Measurements from ENCODE around the gene KIF2C. TPM values are rescaled to one million over a fixed set of nuclear protein-coding genes. Genes with fewer than 3 reads are reported as not detected.

KIF2C gene
- total and polyA plus RNA-seq, 9 of the 15 experiments (the other 6 are each of a cell fraction or from before 2014, with no cell fraction given), result 84.9 to 226 (median 169) TPM

DNA sequence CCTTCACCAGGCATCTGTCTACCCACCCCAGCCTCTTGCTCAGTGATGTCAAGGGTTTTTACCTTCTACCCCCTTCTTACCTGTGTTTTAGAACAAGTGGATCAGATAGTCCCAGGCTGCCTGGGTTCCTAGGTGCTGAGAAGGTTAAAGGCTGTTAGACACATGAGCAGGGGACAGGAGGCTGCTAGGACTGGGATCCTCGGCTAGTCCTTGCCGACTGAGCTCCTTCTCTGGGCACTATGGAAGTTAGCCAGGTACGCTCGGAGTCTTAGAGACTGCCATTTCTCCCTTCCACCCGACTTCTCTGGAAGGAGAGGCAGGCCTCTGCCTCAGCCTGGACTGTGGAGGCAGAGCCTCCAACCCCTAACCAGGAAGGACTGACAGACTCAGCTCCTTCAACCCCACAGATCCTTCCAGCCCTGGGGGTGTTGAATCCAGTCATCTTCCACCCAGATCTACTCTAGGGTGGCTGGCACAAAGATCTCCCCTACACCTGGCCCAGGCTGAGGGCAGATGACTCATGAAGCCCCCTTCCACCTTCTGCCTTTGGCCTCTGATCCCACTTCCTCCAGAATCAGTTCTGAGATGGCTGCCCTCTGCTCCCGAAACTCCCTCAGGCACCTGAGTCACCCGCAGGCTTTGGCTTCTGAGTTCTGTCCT, 67.2 kb downstream of the KIF2C start, which contains the start of gene DYNLT4:
Gene DYNLT4 (minus strand): TSS at position 648 of the 660 bp plus-strand sequence. CDS start 683 bp downstream, outside the sequence.
- WGBS (ENCODE audit: insufficient coverage, low coverage, missing lambda C conversion rate), result 55% methylated on average over 7 of the region's 7 CpGs
- intact Hi-C loops (cut with micrococcal nuclease) (loop anchor here (1.0 to 10.0 kb wide), 3 partner anchors 12 to 205 kb away; partner anchors contain the start of gene UROD), in situ Hi-C loops (cut with MboI) (loop anchor here (10.0 kb wide), 1 partner anchor 688 kb away; the partner anchor contains the start of gene TESK2)
- TSS peak; percentile 83 for BruUV-seq (replicated peaks)
- Histone ChIP-seq H3K27ac (ENCODE audit: extremely low read depth, low read depth, low read length) (peak within 1 kb of the TSS; percentile 100), H3K4me3 (peak within 1 kb of the TSS; percentile 30; the same call in 1 of the 2 replicates), H3K9ac (ENCODE audit: insufficient read depth in 1 of 2, low read depth in 2 of 2, low read length in 2 of 2) (peak within 1 kb of the TSS; percentile 86 to 92), H3K4me2 (ENCODE audit: insufficient read depth, low read length) (peak within 1 kb of the TSS; percentile 80), H3K4me1 (replicated peaks in 1 of 2; ENCODE audit: control insufficient read depth in 2 of 2, insufficient read depth in 2 of 2, low read length in 2 of 2) (peaks cover 62 to 76% of the 10 kb centered on the region in 2 experiments), H3K9me1 (ENCODE audit: control insufficient read depth, insufficient read depth, low read length) (peaks cover 6% of the 10 kb centered on the region), H3K27me3 (ENCODE audit: control insufficient read depth in 2 of 2, insufficient read depth in 2 of 2, low read length in 2 of 2) (no peaks in the 10 kb centered on the region; a peak in 1 of 5 replicates), H3K9me3 (replicated peaks; ENCODE audit: control insufficient read depth, insufficient read depth, low read depth, low read length) (no peaks in the 10 kb centered on the region), H4K20me1 (replicated peaks; ENCODE audit: control insufficient read depth, insufficient read depth, low read length) (no peaks in the 10 kb centered on the region), H2AFZ (ENCODE audit: low read depth, low read length) (peak within 1 kb of the TSS; percentile 96), H3K79me2 (ENCODE audit: control insufficient read depth, insufficient read depth, low read length) (peaks cover 21% of the 10 kb centered on the region), H3K36me3 (ENCODE audit: control insufficient read depth, insufficient read depth, low read length) (peaks cover 50% of the 10 kb centered on the region)
- POLR2A ChIA-PET, result interaction anchor here (0.6 to 16.9 kb wide), 9 partner anchors 10 to 1112 kb away, joined by 3 to 594 read pairs (median 4); partner anchors contain the start of genes RNU5D-1 and RPS8
- ATAC-seq, result no peak; the same call in 2 of the 3 replicates
- FAIRE-seq, result no peak
- DNase-seq (ENCODE audit: extremely low read depth in 1 of 4, low spot score in 3 of 4), result no peak
- CTCF ChIA-PET (ENCODE audit: low intra/inter-chr PET ratio), result no interaction called here
- TF ChIP-seq KAT8 (IDR thresholded peaks at IDR 0.05; ENCODE audit: low read depth) (0 out of 2 replicates have a peak, but pooled peaks have one; percentile 48), TRIM25 (IDR thresholded peaks at IDR 0.05; ENCODE audit: borderline replicate concordance) (no peak), SUPT5H (IDR thresholded peaks at IDR 0.05) (0 out of 2 replicates have a peak, but pooled peaks have one; percentile 51), FOS (IDR thresholded peaks at IDR 0.05; ENCODE audit: extremely low read depth, insufficient read length) (peak; percentile 2), SPI1 (IDR thresholded peaks at IDR 0.05; ENCODE audit: borderline replicate concordance, low read depth, low read length) (peak; percentile 56; the same call in 1 of the 2 replicates), RAD51 (IDR thresholded peaks at IDR 0.05; ENCODE audit: borderline replicate concordance, low read depth) (no peak), MYNN (IDR thresholded peaks at IDR 0.05) (0 out of 2 replicates have a peak, but pooled peaks have one; percentile 27), MYNN (CRISPR knock-in tag; IDR thresholded peaks at IDR 0.05) (no peak), HMG20A (CRISPR knock-in tag; conservative IDR thresholded peaks at IDR 0.05) (no peak), ZNF699 (CRISPR knock-in tag; IDR thresholded peaks at IDR 0.05; ENCODE audit: insufficient replicate concordance) (no peak), ZEB2 (IDR thresholded peaks at IDR 0.05) (peak; percentile 46; the same call in 1 of the 2 replicates), KDM1A (IDR thresholded peaks at IDR 0.05) (peak; percentile 41; a peak in 2 of 4 replicates), SRSF3 (IDR thresholded peaks at IDR 0.05; ENCODE audit: insufficient read depth, low read length) (0 out of 2 replicates have a peak, but pooled peaks have one; percentile 29), ZBTB1 (CRISPR knock-in tag; IDR thresholded peaks at IDR 0.05; ENCODE audit: borderline replicate concordance, low read depth) (no peak; the same call in 1 of the 2 replicates), CBFB (CRISPR knock-in tag; IDR thresholded peaks at IDR 0.05) (0 out of 2 replicates have a peak, but pooled peaks have one; percentile 13)
- TF ChIP-seq, protein P1, sequence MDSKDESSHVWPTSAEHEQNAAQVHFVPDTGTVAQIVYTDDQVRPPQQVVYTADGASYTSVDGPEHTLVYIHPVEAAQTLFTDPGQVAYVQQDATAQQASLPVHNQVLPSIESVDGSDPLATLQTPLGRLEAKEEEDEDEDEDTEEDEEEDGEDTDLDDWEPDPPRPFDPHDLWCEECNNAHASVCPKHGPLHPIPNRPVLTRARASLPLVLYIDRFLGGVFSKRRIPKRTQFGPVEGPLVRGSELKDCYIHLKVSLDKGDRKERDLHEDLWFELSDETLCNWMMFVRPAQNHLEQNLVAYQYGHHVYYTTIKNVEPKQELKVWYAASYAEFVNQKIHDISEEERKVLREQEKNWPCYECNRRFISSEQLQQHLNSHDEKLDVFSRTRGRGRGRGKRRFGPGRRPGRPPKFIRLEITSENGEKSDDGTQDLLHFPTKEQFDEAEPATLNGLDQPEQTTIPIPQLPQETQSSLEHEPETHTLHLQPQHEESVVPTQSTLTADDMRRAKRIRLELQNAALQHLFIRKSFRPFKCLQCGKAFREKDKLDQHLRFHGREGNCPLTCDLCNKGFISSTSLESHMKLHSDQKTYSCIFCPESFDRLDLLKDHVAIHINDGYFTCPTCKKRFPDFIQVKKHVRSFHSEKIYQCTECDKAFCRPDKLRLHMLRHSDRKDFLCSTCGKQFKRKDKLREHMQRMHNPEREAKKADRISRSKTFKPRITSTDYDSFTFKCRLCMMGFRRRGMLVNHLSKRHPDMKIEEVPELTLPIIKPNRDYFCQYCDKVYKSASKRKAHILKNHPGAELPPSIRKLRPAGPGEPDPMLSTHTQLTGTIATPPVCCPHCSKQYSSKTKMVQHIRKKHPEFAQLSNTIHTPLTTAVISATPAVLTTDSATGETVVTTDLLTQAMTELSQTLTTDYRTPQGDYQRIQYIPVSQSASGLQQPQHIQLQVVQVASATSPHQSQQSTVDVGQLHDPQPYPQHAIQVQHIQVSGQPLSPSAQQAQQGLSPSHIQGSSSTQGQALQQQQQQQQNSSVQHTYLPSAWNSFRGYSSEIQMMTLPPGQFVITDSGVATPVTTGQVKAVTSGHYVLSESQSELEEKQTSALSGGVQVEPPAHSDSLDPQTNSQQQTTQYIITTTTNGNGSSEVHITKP (IDR thresholded peaks at IDR 0.05; ENCODE audit: partially characterized antibody), result peak; percentile 13
- TF ChIP-seq, protein P2, sequence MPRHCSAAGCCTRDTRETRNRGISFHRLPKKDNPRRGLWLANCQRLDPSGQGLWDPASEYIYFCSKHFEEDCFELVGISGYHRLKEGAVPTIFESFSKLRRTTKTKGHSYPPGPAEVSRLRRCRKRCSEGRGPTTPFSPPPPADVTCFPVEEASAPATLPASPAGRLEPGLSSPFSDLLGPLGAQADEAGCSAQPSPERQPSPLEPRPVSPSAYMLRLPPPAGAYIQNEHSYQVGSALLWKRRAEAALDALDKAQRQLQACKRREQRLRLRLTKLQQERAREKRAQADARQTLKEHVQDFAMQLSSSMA (CRISPR knock-in tag; IDR thresholded peaks at IDR 0.05), result no peak

Data from K562 (cell line).